Fibroblast of villous mesenchyme (primary cell): ENCODE data around the gene PLPP3. TPM values are rescaled to one million over a fixed set of nuclear protein-coding genes. Genes with fewer than 3 reads are reported as not detected.

Experiments
- DNase-seq: peaks from one replicate; pipeline ENCODE4 v3.0.0-alpha.2; 2010; ENCODE audit warnings: low read depth
- H3K4me3 ChIP-seq: 2 replicates; pipeline ENCODE4 v1.5.1; 2011; ENCODE audit warnings: low read depth, mild to moderate bottlenecking, low read length
- CTCF ChIP-seq: IDR thresholded peaks from 2 replicates; pipeline ENCODE4 v1.5.1; 2012; ENCODE audit warnings: low read depth, mild to moderate bottlenecking, low read length; ENCODE audit not compliant: insufficient read depth
- total RNA-seq: library from RNA; depleted of rRNA; stranded (reverse); fragments of >200 nt; gene quantifications from 2 replicates; pipeline ENCODE4 v1.2.3, GENCODE V29; 2012

Gene PLPP3
- total RNA-seq, 1 donor = 14.7 TPM

GRCh38 chr1:56501888-56502287, 77.5 kb downstream of the PLPP3 start:
- H3K4me3 ChIP-seq = no peak overlapping the region
- DNase-seq = no peak
- no peak for TF ChIP-seq CTCF

- H3K4me3 ChIP-seq = no peak overlapping the region
- DNase-seq = no peak
- no peak for TF ChIP-seq CTCF
Observed at GRCh38 chr1:56501426-56501825, 77.9 kb downstream of the PLPP3 start.

GRCh38 chr1:56496821-56497772, 82.3 kb downstream of the PLPP3 start:
- no peak for TF ChIP-seq CTCF
- H3K4me3 ChIP-seq = no peak overlapping the region
- DNase-seq = no peak

- H3K4me3 ChIP-seq = no peak overlapping the region
- TF ChIP-seq CTCF = no peak
- no peak for DNase-seq
Observed at GRCh38 chr1:56496158-56496557, 83.2 kb downstream of the PLPP3 start.

- no peak overlapping the region for H3K4me3 ChIP-seq
- DNase-seq = no peak
- no peak for TF ChIP-seq CTCF
Observed at GRCh38 chr1:56495538-56495937, 83.8 kb downstream of the PLPP3 start.

- no peak overlapping the region for H3K4me3 ChIP-seq
- no peak for TF ChIP-seq CTCF
- DNase-seq = no peak
Observed at GRCh38 chr1:56494306-56494705, 85.1 kb downstream of the PLPP3 start.

- TF ChIP-seq CTCF = no peak
- DNase-seq = no peak
- no peak overlapping the region for H3K4me3 ChIP-seq
Observed at GRCh38 chr1:56493826-56494225, 85.5 kb downstream of the PLPP3 start.
